ENCODE data around the gene ZNF646.
A peak's percentile ranks its signal among the peaks of the same experiment; 100 is the strongest.

ZNF646 gene

GRCh38 chr16:31110106-31111034 is 36.1 kb downstream of the ZNF646 start:
- no peak for DNase-seq

DNA sequence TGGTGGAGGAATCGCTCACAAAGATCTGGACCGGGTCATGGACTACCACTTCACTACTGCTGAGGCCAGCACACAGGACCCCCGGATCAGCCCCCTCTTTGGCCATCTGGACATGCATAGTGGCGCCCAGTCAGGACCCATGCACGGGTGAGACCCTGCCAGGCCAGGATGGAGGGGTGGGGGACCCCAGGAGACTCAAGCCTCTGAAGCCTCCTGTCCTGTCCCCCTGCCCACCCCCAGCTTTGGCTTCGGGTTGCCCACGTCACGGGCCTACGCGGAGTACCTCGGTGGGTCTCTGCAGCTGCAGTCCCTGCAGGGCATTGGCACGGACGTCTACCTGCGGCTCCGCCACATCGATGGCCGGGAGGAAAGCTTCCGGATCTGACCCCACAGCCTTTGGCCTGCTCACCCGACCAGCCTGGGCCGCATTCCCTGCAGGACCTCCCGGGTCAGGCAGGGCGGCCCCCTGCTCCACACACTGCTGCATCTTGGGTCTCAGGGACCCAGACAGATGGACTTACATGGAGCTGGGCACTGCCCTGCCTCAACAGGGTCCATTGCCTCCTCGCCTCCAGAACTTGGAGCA is 37.8 kb downstream of the ZNF646 start:
- no peak for DNase-seq

DNA sequence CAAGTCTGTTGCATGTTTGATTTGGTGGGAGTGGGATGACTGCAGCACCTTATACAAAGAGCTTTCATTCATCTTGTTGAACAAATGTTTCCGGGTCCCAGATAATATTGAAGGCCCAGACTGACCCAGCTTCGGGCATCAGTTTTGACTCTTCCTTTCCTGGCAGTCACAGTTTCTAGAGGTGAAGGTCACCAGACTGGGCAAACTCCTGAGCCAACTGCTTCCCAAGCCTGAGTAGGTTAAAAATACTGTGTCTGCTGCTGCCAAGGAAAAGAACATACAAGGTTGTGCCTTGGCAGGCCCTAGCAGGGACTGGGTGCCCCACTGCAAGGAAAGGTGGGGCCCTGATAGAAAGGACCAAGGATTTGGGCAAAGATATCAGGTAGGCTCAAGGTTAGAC is 38.5 kb downstream of the ZNF646 start:
- no peak for DNase-seq

GRCh38 chr16:31113121-31114120 is 39.2 kb downstream of the ZNF646 start:
- DNase-seq = no peak

GRCh38 chr16:31114468-31114867 is 40.2 kb downstream of the ZNF646 start:
- no peak for DNase-seq

GRCh38 chr16:31117384-31118222 is 43.4 kb downstream of the ZNF646 start, which contains the start of gene KAT8:
Gene KAT8, plus strand, starts transcription at chr16:31117664. Its CDS starts 18 bp downstream, at chr16:31117682.
- DNase-seq = peak; percentile 99

GRCh38 chr16:31118223-31119155 is 44.3 kb downstream of the ZNF646 start:
- no peak for DNase-seq

- DNase-seq = no peak
Measured at GRCh38 chr16:31120129-31120528, 45.9 kb downstream of the ZNF646 start.

GRCh38 chr16:31125844-31126243 is 51.6 kb downstream of the ZNF646 start:
- no peak for DNase-seq

DNA sequence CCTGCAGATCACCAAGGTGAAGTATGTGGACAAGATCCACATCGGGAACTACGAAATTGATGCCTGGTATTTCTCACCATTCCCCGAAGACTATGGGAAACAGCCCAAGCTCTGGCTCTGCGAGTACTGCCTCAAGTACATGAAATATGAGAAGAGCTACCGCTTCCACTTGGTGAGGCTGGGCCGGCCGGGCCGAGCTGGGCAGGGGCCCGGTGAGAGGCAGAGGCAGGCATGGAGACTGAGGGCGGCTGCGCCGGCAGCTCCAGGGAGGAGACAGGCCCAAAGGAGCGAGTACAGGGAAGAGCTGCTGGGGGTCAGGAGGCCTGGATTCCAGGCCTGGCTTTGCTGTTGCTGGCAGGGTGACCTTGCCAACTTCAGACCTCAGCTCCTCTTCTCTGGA is 53.0 kb downstream of the ZNF646 start:
- no peak for DNase-seq

DNA sequence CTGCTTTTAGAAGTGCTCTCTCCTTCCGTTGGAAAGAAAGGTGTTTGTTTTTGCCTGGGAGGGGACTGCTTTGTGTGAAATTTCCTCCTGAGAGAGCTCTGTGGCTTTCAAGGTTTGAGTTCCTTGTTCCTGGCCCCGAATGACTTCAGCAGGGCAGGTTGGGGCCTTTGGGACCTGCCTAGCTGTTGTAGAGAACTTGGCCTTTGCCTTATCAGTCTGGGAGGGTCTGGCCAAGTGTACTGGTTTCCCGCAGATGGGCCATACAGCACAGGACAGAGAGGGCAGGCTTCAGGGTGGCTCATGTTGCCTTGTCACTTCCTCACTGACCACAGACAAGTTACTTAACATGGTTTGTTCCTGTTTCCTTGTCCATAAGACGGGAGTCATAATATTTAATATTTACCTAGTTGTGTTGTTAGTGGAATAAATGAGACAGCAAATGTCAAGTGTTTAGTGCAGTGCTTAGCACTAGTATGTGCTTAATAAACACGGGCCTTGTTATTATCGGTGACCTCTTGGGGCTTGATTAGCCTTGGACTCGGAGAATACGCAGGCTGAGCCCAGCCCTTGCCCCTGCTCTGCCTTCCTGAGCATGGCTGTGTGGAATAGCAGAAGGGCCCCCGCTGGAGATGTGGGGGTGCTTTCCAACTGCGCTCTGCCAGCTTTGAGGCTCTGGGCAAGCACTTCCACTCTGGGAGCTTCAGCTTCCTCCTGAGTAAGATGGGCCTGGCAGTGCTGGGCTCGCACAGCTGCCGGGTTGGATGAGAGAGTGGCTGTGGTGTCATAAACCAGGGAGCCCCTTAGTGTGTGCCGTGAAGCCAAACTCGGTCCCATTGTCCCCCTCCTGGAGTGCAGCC is 54.7 kb downstream of the ZNF646 start:
- no peak for DNase-seq

DNA sequence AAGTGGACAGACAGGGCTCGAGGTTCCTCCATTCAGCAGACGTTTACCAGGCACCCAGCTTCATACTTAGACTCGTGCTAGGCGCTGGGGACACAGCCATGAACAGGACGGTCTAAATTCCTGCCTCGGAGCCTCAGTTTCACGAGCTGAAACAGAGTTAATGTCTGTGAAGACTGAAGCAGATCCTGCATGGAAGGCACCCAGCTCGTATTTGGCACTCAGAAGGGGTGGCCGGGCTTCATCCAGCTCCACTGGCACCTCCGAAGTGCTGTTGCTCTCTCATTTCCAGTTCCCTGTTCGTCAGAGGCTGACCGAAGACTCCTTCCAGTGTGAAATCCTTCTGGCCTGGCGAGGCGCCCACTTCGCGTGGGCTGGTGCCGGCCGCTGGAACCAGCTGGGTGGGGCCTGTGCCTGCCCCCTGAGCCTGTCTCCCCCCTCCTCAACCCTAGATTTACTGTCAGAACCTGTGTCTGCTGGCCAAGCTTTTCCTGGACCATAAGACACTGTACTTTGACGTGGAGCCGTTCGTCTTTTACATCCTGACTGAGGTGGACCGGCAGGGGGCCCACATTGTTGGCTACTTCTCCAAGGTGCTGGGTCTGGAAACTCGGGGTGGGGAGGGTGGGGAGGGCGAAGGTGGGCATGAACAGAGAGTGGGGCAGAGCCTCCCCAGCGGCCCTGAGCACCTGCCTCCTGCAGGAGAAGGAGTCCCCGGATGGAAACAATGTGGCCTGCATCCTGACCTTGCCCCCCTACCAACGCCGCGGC is 55.5 kb downstream of the ZNF646 start:
- DNase-seq = no peak

DNA sequence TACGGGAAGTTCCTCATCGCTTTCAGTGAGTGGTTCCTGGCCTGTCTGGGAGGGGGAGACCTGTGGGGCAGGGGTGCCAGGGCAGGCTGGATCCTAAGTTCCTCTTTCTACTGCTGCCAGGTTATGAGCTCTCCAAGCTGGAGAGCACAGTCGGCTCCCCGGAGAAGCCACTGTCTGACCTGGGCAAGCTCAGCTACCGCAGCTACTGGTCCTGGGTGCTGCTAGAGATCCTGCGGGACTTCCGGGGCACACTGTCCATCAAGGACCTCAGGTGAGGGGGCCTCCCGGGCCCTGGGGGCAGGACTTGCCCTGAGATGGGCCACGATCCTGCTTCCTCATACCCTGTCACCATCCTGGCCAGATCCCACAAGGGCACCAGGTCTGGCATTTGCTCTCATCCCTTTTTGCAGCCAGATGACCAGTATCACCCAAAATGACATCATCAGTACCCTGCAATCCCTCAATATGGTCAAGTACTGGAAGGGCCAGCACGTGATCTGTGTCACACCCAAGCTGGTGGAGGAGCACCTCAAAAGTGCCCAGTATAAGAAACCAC is 56.2 kb downstream of the ZNF646 start:
- DNase-seq = no peak

- no peak for DNase-seq
Measured at GRCh38 chr16:31130899-31131298, 56.7 kb downstream of the ZNF646 start.

DNA sequence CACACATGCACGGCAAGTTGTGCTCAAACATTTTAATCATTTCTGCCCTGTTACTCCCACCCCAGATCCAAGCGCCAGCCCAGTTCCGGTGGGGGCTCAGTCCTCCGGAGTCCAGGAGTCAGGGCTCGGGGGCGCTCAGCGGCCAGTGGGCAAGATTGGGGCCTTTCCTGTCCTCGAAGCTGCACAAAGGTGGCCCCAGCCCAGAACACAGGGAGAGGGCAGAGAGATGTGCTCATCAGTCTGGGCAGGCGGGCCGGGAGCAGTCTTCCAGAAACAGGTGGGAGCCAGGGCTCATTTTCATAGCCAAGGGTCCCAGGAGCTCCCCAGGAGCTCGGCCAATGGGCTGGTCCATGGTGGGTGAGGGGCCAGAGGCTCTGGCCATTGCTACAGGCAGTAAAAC is 57.2 kb downstream of the ZNF646 start:
- no peak for DNase-seq

GRCh38 chr16:31131841-31132271 is 57.6 kb downstream of the ZNF646 start:
- DNase-seq = no peak

- DNase-seq = no peak
Measured at GRCh38 chr16:31132303-31132979, 58.2 kb downstream of the ZNF646 start.

- no peak for DNase-seq
Measured at GRCh38 chr16:31133046-31133501, 58.9 kb downstream of the ZNF646 start.

Data from eye (tissue), 1 donor.